Measurements from ENCODE around the gene APOBEC3A.
"Not testable (repeated sequence)": the region's sequence is repeated elsewhere in the genome, so short reads cannot be mapped to it uniquely, and the experiment has no call there.

The APOBEC3A gene

GRCh38 chr22:39007177-39007576, 49.8 kb downstream of the APOBEC3A start:
- TF ChIP-seq JUND (IDR thresholded peaks at IDR 0.05; ENCODE audit: low read depth), result no peak
- in situ Hi-C loops (cut with HindIII; ENCODE audit: low pct_unique_long_range_greater_than_20kb, low sequenced_read_pairs), result no loop called here
- no peak for DNase-seq (ENCODE audit: low read depth in 1 of 2, low spot score in 1 of 2)

- DNase-seq (ENCODE audit: low read depth in 1 of 2, low spot score in 1 of 2); in situ Hi-C loops (cut with HindIII; ENCODE audit: low pct_unique_long_range_greater_than_20kb, low sequenced_read_pairs): not testable (repeated sequence)
These were observed 51.0 kb downstream of the APOBEC3A start for GRCh38 chr22:39008271-39008850.

- DNase-seq (ENCODE audit: low read depth in 1 of 2, low spot score in 1 of 2), result no peak
- no peak for TF ChIP-seq JUND (IDR thresholded peaks at IDR 0.05; ENCODE audit: low read depth)
- in situ Hi-C loops (cut with HindIII; ENCODE audit: low pct_unique_long_range_greater_than_20kb, low sequenced_read_pairs), result no loop called here
These were observed 53.5 kb downstream of the APOBEC3A start for GRCh38 chr22:39010946-39011345.
